Tibial artery (tissue), 4 donors: Measurements from ENCODE around the gene SPATA24.

Experiments
- DNase-seq, 2 donors: peaks; one replicate each; pipeline ENCODE4 v3.0.0-alpha.2; 2019
- H3K27ac ChIP-seq, 2 donors: fragments of 200-600 bp; sonication (generic) in 1 of 2; 1 replicate in 1 of 2; 2 replicates in 1 of 2; pipeline ENCODE4 v1.5.1; 2018 to 2019; ENCODE audit warnings: mild to moderate bottlenecking in 1 of 2
- H3K27me3 ChIP-seq, 2 donors: fragments of 200-600 bp; sonication (generic) in 1 of 2; one replicate each; pipeline versions ENCODE4 v1.5.1 to v1.6.0; 2016 to 2019
- H3K36me3 ChIP-seq, 3 donors: fragments of 200-600 bp; sonication (generic) in 2 of 3; one replicate each; pipeline ENCODE4 v1.5.1; 2016 to 2019; ENCODE audit warnings: mild to moderate bottlenecking in 2 of 3
- H3K4me1 ChIP-seq, 4 donors: fragments of 200-600 bp; sonication (generic) in 2 of 4; 1 replicate in 3 of 4; 2 replicates in 1 of 4; pipeline ENCODE4 v1.5.1; 2016 to 2019
- H3K4me3 ChIP-seq, 2 donors: fragments of 200-600 bp; sonication (generic) in 1 of 2; 1 replicate in 1 of 2; 2 replicates in 1 of 2; pipeline ENCODE4 v1.5.1; 2018 to 2019; ENCODE audit warnings: mild to moderate bottlenecking in 2 of 2
- H3K9me3 ChIP-seq, 3 donors: fragments of 200-600 bp; sonication (generic) in 1 of 3; one replicate each; pipeline ENCODE4 v1.5.1; 2016 to 2019
- intact Hi-C: fragments of 100-400 bp; cut with DNase I; formaldehyde crosslinking; loops from one replicate; pipeline ENCODE4 v1.15.0; 2023; ENCODE audit warnings: low total_unique reads
- TF ChIP-seq, protein P1 (sequence below), 2 experiments: fragments of 200-600 bp in 1 of 2; fragments of 450-650 bp in 1 of 2; IDR thresholded peaks; one replicate each; pipeline ENCODE4 v1.5.1; 2017 to 2019; ENCODE audit warnings: antibody characterized with exemption in 2 of 2, mild to moderate bottlenecking in 1 of 2, moderate library complexity in 1 of 2

The SPATA24 gene

GRCh38 chr5:139403787-139404483, at the start of gene SPATA24:
Gene SPATA24, minus strand, starts transcription at chr5:139404089. Its CDS starts 29 bp downstream, at chr5:139404060.
- TF ChIP-seq, protein P1, sequence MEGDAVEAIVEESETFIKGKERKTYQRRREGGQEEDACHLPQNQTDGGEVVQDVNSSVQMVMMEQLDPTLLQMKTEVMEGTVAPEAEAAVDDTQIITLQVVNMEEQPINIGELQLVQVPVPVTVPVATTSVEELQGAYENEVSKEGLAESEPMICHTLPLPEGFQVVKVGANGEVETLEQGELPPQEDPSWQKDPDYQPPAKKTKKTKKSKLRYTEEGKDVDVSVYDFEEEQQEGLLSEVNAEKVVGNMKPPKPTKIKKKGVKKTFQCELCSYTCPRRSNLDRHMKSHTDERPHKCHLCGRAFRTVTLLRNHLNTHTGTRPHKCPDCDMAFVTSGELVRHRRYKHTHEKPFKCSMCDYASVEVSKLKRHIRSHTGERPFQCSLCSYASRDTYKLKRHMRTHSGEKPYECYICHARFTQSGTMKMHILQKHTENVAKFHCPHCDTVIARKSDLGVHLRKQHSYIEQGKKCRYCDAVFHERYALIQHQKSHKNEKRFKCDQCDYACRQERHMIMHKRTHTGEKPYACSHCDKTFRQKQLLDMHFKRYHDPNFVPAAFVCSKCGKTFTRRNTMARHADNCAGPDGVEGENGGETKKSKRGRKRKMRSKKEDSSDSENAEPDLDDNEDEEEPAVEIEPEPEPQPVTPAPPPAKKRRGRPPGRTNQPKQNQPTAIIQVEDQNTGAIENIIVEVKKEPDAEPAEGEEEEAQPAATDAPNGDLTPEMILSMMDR (IDR thresholded peaks at IDR 0.05) = no peak
- intact Hi-C loops = no loop called here
- H3K9me3 ChIP-seq = no peaks in the 10 kb centered on the region

DNA sequence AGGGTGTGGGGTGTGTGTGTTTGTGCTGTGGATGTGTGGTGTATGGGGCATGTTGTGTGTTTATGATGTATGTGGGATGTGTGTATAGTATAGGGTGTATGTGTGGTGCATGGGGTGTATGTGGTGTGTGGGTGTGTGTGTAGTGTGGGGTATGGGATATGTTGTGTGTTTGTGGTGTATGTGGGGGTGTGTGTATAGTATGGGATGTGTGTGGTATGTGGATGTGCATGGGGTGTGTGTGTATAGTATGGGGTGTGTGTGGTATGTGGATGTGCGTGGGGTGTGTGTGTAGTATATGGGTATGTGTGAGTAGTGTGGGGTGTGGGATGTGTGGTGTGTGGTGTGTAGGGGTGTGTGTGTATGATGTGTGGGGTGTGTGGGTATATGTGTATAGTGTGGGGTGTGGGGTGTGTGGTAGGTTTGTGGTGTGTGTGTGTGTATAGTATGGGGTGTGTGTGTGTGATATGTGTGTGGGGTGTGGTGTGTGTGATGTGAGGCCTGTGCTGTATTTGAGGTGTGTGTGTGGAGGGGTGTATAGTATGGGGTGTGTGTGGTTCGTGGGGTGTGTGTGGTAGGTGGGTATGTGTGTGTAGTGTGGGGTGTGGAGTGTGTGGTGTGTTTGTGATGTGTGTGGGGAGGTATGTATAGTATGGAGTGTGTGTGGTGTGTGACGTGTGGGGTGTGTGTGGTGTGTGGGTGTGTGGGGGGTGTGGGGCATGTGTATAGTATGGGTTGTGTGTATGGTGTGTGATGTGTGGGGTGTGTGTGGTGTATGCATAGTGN, 48.2 kb upstream of the SPATA24 start:
- H3K4me3 ChIP-seq = no peak overlapping the region
- H3K4me1 ChIP-seq = no peaks in the 10 kb centered on the region
- H3K27ac ChIP-seq = no peak overlapping the region
- intact Hi-C loops = no loop called here
- no peaks in the 10 kb centered on the region for H3K27me3 ChIP-seq
- H3K9me3 ChIP-seq = no peaks in the 10 kb centered on the region
- TF ChIP-seq, protein P1 (IDR thresholded peaks at IDR 0.05) = no peak
- DNase-seq = peak in 1 of 2 donors; percentile 1
- H3K36me3 ChIP-seq = no peaks in the 10 kb centered on the region

More at GRCh38 chr5:139403787-139404483, at the start of gene SPATA24:
- Histone ChIP-seq H3K27me3 (no peaks in the 10 kb centered on the region), H3K27ac (peak within 1 kb of the TSS; percentile 88 to 90), H3K36me3 (no peaks in the 10 kb centered on the region), H3K4me3 (peak within 1 kb of the TSS; percentile 54 to 59), H3K4me1 (peaks cover 0 to 15% (median 10%) of the 10 kb centered on the region in 4 donors)
- DNase-seq = peak; percentile 98 to 99

- TF ChIP-seq, protein P1 (IDR thresholded peaks at IDR 0.05) = no peak
- no peaks in the 10 kb centered on the region for H3K27me3 ChIP-seq
- H3K4me1 ChIP-seq = no peaks in the 10 kb centered on the region
- DNase-seq = peak in 1 of 2 donors; percentile 9
- no peaks in the 10 kb centered on the region for H3K9me3 ChIP-seq
- intact Hi-C loops = no loop called here
- H3K4me3 ChIP-seq = no peak overlapping the region
- H3K27ac ChIP-seq = no peak overlapping the region
- no peaks in the 10 kb centered on the region for H3K36me3 ChIP-seq
These were observed 47.3 kb upstream of the SPATA24 start for GRCh38 chr5:139451176-139451575.

DNA sequence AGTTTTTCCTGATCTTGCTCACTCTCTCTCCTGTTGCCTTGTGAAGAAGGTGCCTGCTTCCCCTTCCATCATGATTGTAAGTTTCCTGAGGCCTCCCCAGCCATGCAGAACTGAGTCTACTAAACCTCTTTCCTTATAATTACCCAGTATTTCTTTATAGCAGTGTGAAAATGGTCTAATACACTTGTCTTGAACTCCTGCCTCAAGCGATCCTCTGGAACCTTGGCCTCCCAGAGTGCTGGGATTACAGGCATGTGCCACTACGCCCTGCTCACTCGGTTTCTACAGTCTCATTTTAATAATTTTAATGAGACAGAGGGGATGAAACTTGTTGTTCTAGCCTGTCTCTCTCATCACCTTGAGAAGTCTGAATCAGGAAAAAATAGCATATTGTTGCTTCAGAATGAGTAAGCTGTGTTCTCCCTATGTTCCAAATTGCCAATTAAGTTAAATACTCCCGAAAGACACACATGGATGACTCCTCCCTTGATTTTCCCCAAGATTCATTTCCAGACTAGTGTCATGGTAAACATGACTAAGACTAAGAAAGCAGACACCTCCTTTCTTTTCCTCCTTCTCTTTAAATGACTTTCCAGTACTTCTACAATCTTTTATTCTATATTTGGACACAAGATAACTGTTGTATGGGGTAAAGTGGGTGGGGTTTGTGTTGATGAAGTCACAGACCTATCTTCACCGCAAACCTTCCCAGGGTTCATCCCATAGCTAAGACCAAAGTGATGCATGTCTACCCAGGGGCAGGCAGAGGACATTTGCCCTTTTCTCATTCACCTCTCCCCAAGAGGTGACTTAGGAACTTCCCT, 43.3 kb upstream of the SPATA24 start:
- no peaks in the 10 kb centered on the region for H3K36me3 ChIP-seq
- no peaks in the 10 kb centered on the region for H3K9me3 ChIP-seq
- H3K27me3 ChIP-seq = no peaks in the 10 kb centered on the region
- H3K27ac ChIP-seq = no peak overlapping the region
- peak in 1 of 2 donors; percentile 2 for DNase-seq
- intact Hi-C loops = no loop called here
- H3K4me3 ChIP-seq = no peak overlapping the region
- H3K4me1 ChIP-seq = no peaks in the 10 kb centered on the region
- TF ChIP-seq, protein P1 (IDR thresholded peaks at IDR 0.05) = no peak

DNA sequence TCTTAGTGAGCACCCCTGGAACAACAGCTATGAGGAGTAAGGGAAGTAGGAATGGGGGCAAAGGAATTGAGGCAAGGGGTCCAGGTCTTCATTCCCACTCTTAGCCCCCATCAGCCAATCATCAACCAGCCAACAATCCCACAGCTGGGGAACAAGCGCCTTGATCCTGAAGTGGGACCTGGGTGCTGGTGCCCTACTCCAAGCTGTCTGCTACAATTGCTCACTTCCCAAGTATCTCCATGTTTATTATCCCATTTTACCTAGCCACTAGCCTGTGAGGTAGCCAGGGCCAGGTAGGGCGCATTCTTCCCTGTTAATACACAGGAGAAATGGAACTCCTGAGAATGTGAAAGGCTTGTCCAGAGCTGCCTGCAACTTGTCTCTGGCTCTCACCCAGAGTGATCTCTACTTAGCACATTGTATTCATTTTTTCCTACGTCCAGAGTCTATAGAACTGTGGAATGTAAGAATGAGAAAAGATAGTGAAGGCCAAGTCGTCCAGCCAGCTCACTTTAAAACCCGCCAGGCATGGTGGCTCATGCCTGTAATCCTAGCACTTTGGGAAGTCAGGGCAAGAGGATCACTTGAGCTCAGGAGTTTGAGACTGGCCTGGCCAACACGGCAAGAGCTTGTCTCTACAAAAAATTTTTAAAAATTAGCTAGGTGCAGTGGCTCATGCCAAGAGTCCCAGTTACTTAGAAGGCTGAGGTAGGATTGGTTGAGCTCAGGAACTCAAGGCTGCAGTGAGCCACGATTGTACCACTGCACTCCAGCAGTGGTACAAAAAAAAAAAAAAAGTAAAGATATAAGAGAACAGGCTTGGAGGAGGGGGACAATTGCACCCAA, 41.7 kb upstream of the SPATA24 start:
- intact Hi-C loops = no loop called here
- peak; percentile 8 to 19 for DNase-seq
- Histone ChIP-seq H3K4me1 (peaks cover 0 to under 1% (median 0%) of the 10 kb centered on the region in 4 donors), H3K9me3 (no peaks in the 10 kb centered on the region), H3K4me3 (no peak overlapping the region), H3K27ac (no peak overlapping the region), H3K27me3 (no peaks in the 10 kb centered on the region), H3K36me3 (no peaks in the 10 kb centered on the region)
- TF ChIP-seq, protein P1 (IDR thresholded peaks at IDR 0.05) = no peak
